Thyroid gland (tissue), 4 donors: Measurements from ENCODE around the gene MARCHF2.

ENCODE experiments used
- POLR2A ChIP-seq, 2 donors: fragments of 450-650 bp; IDR thresholded peaks; one replicate each; pipeline ENCODE4 v1.6.1; 2017; ENCODE audit warnings: antibody characterized with exemption in 2 of 2, mild to moderate bottlenecking in 2 of 2, moderate library complexity in 1 of 2
- TF ChIP-seq, protein P1 (sequence below), 6 experiments: fragments of 200-600 bp in 3 of 6; fragments of 450-650 bp in 3 of 6; sonication (generic) in 3 of 6; IDR thresholded peaks; one replicate each; pipeline ENCODE4 v1.5.1; 2016 to 2019; ENCODE audit warnings: antibody characterized with exemption in 6 of 6, mild to moderate bottlenecking in 2 of 6, inconsistent platforms in 1 of 6, moderate library complexity in 1 of 6

DNA sequence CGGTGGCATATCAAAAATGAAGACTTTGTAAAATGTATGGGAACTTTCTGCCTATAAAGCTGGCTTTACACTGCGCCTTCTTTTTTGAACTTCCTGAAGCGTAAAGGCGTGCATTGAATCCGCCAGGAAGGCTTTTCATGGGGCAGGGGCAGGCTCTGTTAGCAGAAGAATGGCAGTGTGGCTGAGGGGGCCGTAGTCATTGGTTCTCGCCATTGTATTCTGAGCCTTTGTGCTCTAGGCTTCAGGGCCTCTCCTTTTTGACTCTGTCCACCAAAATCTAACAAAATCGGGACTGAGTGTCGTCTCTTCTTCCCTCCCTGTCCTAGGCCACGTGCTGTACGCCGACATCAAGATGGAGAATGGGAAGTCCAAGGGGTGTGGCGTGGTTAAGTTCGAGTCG is 75.3 kb downstream of the MARCHF2 start:
- TF ChIP-seq, protein P1, sequence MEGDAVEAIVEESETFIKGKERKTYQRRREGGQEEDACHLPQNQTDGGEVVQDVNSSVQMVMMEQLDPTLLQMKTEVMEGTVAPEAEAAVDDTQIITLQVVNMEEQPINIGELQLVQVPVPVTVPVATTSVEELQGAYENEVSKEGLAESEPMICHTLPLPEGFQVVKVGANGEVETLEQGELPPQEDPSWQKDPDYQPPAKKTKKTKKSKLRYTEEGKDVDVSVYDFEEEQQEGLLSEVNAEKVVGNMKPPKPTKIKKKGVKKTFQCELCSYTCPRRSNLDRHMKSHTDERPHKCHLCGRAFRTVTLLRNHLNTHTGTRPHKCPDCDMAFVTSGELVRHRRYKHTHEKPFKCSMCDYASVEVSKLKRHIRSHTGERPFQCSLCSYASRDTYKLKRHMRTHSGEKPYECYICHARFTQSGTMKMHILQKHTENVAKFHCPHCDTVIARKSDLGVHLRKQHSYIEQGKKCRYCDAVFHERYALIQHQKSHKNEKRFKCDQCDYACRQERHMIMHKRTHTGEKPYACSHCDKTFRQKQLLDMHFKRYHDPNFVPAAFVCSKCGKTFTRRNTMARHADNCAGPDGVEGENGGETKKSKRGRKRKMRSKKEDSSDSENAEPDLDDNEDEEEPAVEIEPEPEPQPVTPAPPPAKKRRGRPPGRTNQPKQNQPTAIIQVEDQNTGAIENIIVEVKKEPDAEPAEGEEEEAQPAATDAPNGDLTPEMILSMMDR (IDR thresholded peaks at IDR 0.05), result no peak
- TF ChIP-seq POLR2A (IDR thresholded peaks at IDR 0.05), result no peak
